Measurements from ENCODE around the gene TBC1D4. TPM values are rescaled to one million over a fixed set of nuclear protein-coding genes. Genes with fewer than 3 reads are reported as not detected.

Gene TBC1D4
- polyA plus RNA-seq, 1 of the 3 experiments (the other 2 are of a cell fraction) = 8.8 TPM

- Histone ChIP-seq H4K20me1 (ENCODE audit: insufficient read depth) (no peaks in the 10 kb centered on the region; the same call in 1 of the 2 replicates), H3K27me3 (ENCODE audit: insufficient read depth) (no peaks in the 10 kb centered on the region), H3K79me2 (ENCODE audit: insufficient read depth) (peaks cover 7% of the 10 kb centered on the region), H2AFZ (ENCODE audit: low read depth) (no peak overlapping the region), H3K9me2 (no peaks in the 10 kb centered on the region), H3K4me1 (ENCODE audit: control insufficient read depth in 1 of 2, insufficient read depth in 2 of 2, low read depth in 1 of 2, low read length in 1 of 2) (peaks cover 4 to 23% of the 10 kb centered on the region in 2 experiments), H3K27ac (ENCODE audit: low read depth in 2 of 2, low read length in 1 of 2) (peak overlapping the region; percentile 60 to 62; a peak in 3 of 4 replicates), H3K9ac (no peak overlapping the region; the same call in 1 of the 2 replicates), H3F3A (replicated peaks; ENCODE audit: insufficient read depth) (peaks cover 21% of the 10 kb centered on the region), H3K4me3 (ENCODE audit: low read depth in 2 of 2, low read length in 1 of 2) (no peak overlapping the region), H3K36me3 (replicated peaks in 1 of 2; ENCODE audit: control insufficient read depth in 1 of 2, insufficient read depth in 2 of 2, low read length in 1 of 2) (no peaks in the 10 kb centered on the region), H3K9me3 (no peaks in the 10 kb centered on the region), H3K4me2 (peak overlapping the region; percentile 50; the same call in 1 of the 2 replicates)
- no peak for DNase-seq
- WGBS (ENCODE audit: low lambda C conversion rate) = 25% methylated on average over 3 of the region's 3 CpGs
- TF ChIP-seq, protein P1, sequence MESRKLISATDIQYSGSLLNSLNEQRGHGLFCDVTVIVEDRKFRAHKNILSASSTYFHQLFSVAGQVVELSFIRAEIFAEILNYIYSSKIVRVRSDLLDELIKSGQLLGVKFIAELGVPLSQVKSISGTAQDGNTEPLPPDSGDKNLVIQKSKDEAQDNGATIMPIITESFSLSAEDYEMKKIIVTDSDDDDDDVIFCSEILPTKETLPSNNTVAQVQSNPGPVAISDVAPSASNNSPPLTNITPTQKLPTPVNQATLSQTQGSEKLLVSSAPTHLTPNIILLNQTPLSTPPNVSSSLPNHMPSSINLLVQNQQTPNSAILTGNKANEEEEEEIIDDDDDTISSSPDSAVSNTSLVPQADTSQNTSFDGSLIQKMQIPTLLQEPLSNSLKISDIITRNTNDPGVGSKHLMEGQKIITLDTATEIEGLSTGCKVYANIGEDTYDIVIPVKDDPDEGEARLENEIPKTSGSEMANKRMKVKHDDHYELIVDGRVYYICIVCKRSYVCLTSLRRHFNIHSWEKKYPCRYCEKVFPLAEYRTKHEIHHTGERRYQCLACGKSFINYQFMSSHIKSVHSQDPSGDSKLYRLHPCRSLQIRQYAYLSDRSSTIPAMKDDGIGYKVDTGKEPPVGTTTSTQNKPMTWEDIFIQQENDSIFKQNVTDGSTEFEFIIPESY (IDR thresholded peaks at IDR 0.05; ENCODE audit: borderline replicate concordance, low read depth) = 0 out of 2 replicates have a peak, but pooled peaks have one; percentile 21
- TF ChIP-seq RXRA (IDR thresholded peaks at IDR 0.05; ENCODE audit: borderline replicate concordance, low read depth) = 0 out of 2 replicates have a peak, but pooled peaks have one; percentile 26
- TF ChIP-seq NFIC (IDR thresholded peaks at IDR 0.05; ENCODE audit: borderline replicate concordance) = peak; percentile 91
- no peak for TF ChIP-seq FOSL2 (IDR thresholded peaks at IDR 0.05; ENCODE audit: borderline replicate concordance, low read depth)
- TF ChIP-seq TEAD4 (IDR thresholded peaks at IDR 0.05; ENCODE audit: borderline replicate concordance, insufficient read depth) = peak; percentile 58; the same call in 1 of the 2 replicates
- TF ChIP-seq TAF1 (IDR thresholded peaks at IDR 0.05; ENCODE audit: borderline replicate concordance, low read depth, low read length) = no peak
- TF ChIP-seq, protein P2, sequence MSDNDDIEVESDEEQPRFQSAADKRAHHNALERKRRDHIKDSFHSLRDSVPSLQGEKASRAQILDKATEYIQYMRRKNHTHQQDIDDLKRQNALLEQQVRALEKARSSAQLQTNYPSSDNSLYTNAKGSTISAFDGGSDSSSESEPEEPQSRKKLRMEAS (IDR thresholded peaks at IDR 0.05; ENCODE audit: low read depth) = no peak
- TF ChIP-seq TCF12 (IDR thresholded peaks at IDR 0.05) = peak; percentile 87
- peak in 1 of 2 experiments; percentile 56; a peak in 1 of 4 replicates for TF ChIP-seq EP300 (IDR thresholded peaks at IDR 0.05; ENCODE audit: borderline replicate concordance in 1 of 2, low read depth in 1 of 2, low read length in 1 of 2)
- TF ChIP-seq POLR2AphosphoS5 (IDR thresholded peaks at IDR 0.05; ENCODE audit: low read depth, low read length) = peak; percentile 29; the same call in 1 of the 2 replicates
- TF ChIP-seq MEF2A (IDR thresholded peaks at IDR 0.05; ENCODE audit: borderline replicate concordance, low read depth) = peak; percentile 75
- TF ChIP-seq USF1 (IDR thresholded peaks at IDR 0.05; ENCODE audit: borderline replicate concordance, low read depth) = no peak
- TF ChIP-seq, protein P3, sequence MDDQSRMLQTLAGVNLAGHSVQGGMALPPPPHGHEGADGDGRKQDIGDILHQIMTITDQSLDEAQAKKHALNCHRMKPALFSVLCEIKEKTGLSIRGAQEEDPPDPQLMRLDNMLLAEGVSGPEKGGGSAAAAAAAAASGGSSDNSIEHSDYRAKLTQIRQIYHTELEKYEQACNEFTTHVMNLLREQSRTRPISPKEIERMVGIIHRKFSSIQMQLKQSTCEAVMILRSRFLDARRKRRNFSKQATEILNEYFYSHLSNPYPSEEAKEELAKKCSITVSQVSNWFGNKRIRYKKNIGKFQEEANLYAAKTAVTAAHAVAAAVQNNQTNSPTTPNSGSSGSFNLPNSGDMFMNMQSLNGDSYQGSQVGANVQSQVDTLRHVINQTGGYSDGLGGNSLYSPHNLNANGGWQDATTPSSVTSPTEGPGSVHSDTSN (IDR thresholded peaks at IDR 0.05) = peak; percentile 65
- TF ChIP-seq, protein P4, sequence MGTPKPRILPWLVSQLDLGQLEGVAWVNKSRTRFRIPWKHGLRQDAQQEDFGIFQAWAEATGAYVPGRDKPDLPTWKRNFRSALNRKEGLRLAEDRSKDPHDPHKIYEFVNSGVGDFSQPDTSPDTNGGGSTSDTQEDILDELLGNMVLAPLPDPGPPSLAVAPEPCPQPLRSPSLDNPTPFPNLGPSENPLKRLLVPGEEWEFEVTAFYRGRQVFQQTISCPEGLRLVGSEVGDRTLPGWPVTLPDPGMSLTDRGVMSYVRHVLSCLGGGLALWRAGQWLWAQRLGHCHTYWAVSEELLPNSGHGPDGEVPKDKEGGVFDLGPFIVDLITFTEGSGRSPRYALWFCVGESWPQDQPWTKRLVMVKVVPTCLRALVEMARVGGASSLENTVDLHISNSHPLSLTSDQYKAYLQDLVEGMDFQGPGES (IDR thresholded peaks at IDR 0.05; ENCODE audit: low read depth, low read length) = no peak
- TF ChIP-seq JUND (IDR thresholded peaks at IDR 0.05) = peak; percentile 45
- CTCF ChIA-PET = no interaction called here
- POLR2A ChIA-PET = no interaction called here
Measured at GRCh38 chr13:75368167-75368566, 113.8 kb downstream of the TBC1D4 start.

Data from SK-N-SH (cell line).